ENCODE results near the gene PTPRK. TPM values are rescaled to one million over a fixed set of nuclear protein-coding genes. Genes with fewer than 3 reads are reported as not detected.

The PTPRK gene
- total RNA-seq, 1 donor from 2014 or later = 13.6 TPM

- DNase-seq (ENCODE audit: low spot score) = no peak
Observed at GRCh38 chr6:128303870-128304269, 216.5 kb downstream of the PTPRK start.

DNA sequence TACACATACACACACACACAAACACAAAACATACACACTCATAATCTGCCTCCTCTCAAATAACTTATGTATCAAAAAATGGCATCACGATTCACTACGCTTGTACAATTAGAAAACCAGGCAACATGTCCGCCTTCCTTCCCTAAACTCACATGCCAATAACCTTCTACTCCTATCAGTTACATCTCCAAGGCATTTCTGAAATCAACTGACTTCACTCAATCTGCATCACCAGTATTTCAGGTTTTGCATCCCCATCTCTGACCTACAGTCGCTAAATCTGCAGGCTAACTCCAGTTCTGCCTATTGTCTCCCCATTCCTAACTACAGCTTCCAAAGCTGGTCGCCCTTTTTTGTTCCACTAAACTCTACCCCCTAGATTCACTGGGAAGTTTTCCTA lies 217.5 kb downstream of the PTPRK start:
- DNase-seq (ENCODE audit: low spot score) = no peak

GRCh38 chr6:128295670-128296069 lies 224.7 kb downstream of the PTPRK start:
- no peak for DNase-seq (ENCODE audit: low spot score)

GRCh38 chr6:128290221-128290620 lies 230.2 kb downstream of the PTPRK start:
- no peak for DNase-seq (ENCODE audit: low spot score)

- no peak for DNase-seq (ENCODE audit: low spot score)
Observed at GRCh38 chr6:128284128-128284527, 236.3 kb downstream of the PTPRK start.

DNA sequence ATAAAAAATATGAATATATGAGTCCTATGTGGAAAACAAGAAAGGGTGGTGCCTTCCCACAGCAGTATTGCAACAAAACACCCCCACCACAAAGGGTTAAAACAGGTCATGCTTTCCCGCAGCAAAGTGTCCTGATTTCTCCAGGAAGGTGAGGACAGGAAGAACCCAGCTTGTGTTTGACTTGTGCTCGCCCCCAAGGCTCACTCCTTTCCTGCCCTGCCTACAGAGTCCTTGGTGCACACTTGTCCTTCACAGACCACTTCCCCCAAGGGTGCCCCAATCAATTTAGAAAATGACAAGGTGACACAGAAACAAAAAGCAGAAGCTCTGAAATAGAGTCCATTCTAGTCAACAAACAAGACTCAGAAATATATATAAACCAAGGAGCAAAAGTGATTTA lies 237.4 kb downstream of the PTPRK start:
- DNase-seq (ENCODE audit: low spot score) = no peak

DNA sequence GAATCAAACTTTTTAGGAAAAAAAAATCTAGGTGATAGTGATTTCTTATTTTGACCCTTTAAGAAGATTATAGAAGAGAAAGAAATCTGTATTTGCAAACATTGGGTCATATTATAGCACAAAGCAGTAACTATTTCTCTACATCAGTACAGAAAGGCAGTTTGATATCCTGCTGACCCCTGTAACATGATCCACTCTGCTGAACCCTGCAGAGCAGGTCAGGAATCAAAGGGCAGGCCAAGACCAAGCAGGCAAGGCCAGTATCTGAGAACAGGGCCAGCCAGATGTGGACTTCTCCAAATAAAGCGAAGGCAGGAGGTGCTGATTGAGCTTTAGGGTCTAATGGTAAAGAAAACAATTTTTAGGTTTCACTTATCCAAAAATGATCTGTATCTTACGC lies 239.4 kb downstream of the PTPRK start:
- DNase-seq (ENCODE audit: low spot score) = no peak

- DNase-seq (ENCODE audit: low spot score) = no peak
Observed at GRCh38 chr6:128280066-128280465, 240.3 kb downstream of the PTPRK start.

DNA sequence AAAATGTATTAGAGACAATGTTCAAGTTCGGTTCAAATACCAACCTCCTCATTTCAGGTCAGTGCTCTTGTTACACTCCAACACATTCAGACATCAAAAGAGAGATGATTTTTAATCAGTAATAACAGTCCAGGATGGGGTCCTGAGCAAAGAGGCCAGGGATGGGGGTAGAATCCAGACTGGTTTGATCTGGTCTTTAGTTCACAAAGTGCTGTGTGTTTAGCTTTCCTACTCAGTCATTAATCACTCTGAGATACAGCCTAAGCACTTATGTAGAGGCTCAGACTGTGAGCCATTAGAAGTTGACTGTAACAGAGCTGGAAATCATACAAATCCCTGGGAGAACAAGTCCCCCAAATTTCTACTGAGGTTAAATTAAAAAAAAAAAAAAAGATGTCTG lies 241.6 kb downstream of the PTPRK start:
- no peak for DNase-seq (ENCODE audit: low spot score)

- DNase-seq (ENCODE audit: low spot score) = no peak
Observed at GRCh38 chr6:128277379-128277778, 243.0 kb downstream of the PTPRK start.

GRCh38 chr6:128276311-128276710 lies 244.1 kb downstream of the PTPRK start:
- no peak for DNase-seq (ENCODE audit: low spot score)

DNA sequence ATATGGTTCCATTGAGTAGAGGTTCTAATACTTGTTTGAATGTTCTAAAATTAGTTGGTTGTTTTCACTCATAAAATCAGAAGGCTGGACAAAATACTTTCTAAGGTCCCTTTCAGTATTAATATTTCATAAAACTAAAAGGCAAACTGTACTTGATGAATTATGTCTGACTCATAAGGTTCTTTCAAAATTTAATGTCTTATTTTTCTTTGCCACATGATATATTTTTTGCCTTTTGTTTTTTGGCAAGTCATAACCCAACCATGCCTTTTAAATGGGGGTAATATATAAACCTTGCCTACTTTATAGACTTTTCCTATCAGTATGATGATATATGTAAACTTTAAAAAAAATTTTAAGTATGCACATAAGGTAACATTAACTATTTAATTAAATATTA lies 244.7 kb downstream of the PTPRK start:
- DNase-seq (ENCODE audit: low spot score) = no peak

DNA sequence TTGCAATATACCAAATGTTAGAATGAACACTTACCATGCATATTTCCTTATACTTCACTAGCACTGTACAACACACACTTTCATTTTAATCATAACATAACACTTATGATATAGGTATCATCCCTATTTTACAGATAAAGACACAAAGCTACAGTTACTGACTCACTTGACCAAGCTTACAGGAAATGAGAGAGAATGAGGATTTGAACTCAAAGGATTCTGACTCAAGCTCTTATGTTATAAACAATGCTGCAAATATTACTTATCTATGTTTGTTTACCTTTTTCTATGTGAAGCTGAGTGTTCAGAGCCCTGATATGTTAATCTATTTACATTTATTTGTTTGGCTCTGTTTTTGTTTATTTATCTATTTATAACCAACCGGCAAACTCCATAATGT lies 245.4 kb downstream of the PTPRK start:
- no peak for DNase-seq (ENCODE audit: low spot score)

- no peak for DNase-seq (ENCODE audit: low spot score)
Observed at GRCh38 chr6:128271527-128271926, 248.9 kb downstream of the PTPRK start.

- DNase-seq (ENCODE audit: low spot score) = no peak
Observed at GRCh38 chr6:128271011-128271410, 249.4 kb downstream of the PTPRK start.

DNA sequence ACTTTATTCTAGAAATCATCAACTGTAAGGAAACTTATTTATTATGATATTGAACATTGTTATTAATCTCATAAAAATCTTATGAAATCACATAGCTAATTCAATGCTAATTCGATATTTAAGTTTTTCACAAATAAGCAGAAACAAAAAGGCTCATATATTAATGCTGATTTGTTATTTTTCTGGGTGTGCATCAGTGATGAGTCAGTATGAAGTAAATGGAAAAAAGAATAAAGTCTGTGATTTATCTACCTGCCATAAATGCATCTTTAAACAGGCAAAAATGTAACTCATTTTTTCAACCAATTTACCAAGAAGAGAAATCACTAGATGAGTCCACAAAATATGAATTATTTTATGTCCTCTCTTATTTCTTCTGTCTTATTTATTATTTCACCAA lies 253.5 kb downstream of the PTPRK start:
- DNase-seq (ENCODE audit: low spot score) = no peak

DNA sequence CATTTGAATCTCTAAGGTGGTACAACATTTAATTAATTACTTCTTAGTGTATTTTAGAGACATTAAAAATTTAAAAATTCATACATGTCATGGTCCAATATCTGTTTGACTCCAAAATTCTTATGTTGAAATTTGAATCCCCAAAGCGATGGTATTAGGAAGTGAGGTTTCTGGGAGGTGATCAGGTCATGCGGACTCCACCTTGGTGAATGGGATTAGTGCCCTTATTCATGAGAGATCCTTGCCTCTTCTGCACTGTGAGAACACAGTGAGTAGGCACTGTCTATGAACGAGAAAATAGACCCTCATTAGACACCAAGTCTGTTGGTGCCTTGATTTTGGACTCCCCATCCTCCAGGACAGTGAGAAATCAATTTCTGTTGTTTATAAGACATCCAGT lies 254.7 kb downstream of the PTPRK start:
- DNase-seq (ENCODE audit: low spot score) = no peak

DNA sequence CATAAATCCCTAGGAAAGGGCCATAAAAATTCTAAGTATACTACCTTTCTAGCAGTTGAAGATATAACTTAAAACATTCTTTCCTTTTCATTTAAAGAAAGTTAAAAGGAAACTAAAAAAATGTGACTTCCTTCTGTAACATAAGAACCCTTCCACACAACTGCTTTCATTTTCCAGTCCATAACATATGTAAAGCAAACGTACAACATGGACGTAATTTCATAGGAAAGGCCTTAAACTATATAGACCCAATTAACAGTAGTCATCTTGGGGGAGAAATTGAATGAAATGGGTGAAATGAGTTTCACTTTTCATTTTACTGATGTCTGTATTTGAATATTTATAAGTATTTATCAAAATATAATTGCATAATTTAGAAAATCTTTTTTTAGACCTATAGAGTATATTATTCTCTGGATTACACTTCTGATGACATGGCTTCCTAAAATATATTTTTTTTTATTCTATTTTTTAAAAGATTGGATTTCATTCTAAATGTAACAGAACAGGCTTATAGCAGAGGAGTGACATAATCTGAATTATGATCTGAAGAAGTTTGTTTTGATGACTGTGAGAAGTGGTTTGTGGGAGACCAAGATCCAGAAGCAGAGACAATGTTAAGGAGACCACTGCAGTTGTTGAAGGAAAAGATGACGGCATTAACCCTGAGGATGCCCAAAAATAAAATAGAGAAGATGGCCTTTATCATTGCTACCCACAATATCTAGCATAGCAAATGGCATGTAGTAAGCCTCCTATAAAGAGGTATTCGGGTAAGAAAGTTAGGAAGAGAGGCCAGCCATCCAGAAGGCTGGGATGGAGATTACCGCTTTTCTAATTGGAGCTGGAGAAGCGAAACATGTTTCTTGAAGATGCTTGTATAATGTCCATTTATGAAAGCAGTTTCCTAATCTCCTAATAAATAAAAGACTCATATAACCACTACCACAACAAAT lies 260.4 kb downstream of the PTPRK start:
- DNase-seq (ENCODE audit: low spot score) = no peak

- DNase-seq (ENCODE audit: low spot score) = no peak
Observed at GRCh38 chr6:128259029-128259724, 261.2 kb downstream of the PTPRK start.

DNA sequence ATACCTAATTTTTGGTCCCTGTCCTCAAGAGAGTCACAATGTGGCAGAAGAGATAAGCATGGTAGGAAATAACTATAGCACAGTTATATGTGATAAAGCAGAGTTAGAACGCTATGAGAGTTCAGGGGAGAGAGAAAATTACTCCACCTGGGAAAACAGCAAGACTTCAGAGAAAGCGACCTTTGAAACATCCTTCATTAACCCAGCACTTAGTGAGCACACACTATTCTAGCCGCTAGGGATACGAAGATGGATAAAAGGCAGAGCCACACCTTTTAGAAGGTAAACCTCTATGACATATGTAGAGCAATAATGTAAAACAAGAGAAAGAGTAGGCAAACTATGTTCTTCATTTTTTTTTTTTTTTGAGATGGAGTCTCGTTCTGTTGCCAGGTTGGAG lies 264.3 kb downstream of the PTPRK start:
- no peak for DNase-seq (ENCODE audit: low spot score)

DNA sequence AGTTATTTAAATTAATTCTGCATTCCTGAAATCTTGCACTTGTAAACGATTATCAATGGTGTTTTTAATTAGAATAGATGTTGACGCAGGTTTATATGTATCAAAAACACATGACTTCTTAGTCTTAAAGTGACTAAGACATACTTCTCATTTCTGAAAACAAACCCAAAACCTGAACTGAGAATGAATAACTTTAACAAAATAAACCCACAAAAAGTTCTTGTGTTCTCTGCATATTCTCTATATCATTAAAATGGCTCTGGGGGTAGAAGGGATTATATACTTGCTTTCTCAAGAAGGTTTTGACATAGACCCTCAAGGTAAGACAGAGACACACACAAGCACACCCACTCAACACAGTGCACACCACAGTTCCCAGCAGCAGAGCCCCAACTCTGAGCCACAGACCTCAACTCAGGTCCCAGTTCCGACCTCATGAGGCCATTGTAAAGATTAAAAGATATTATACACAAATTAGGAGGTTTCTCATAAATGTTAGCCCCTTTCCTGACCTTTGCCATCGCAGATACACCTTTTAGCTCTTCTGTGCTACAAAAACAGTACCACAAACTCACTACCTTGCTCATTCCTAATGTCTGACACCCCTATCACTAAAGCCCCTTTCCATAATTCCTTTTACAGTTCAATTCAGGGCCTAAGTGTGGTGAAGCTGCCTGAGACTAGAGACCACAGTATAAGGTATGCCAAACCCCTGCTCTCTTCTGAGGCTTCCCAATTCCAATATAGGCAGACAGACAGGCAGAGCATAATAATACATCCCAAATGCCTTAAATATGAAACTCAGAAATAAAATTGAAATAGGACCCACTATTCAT lies 267.8 kb downstream of the PTPRK start:
- no peak for DNase-seq (ENCODE audit: low spot score)
